Measurements from ENCODE around the gene GLI3. TPM values are rescaled to one million over a fixed set of nuclear protein-coding genes. Genes with fewer than 3 reads are reported as not detected.

Gene GLI3
- total RNA-seq, 2 experiments from 2014 or later, result 0.28 to 0.36 TPM

GRCh38 chr7:41915871-41916270 lies 321.1 kb downstream of the GLI3 start:
- Histone ChIP-seq H3K4me3 (ENCODE audit: low read length) (no peak overlapping the region), H3K4me1 (ENCODE audit: insufficient read depth, low read length) (no peaks in the 10 kb centered on the region), H3K9me3 (ENCODE audit: control insufficient read depth in 1 of 2, insufficient read depth in 1 of 2, low read length in 2 of 2) (no peaks in the 10 kb centered on the region), H3K36me3 (ENCODE audit: insufficient read depth, low read length) (no peaks in the 10 kb centered on the region), H3K27me3 (ENCODE audit: control insufficient read depth in 1 of 2, insufficient read depth in 2 of 2, low read length in 2 of 2) (no peaks in the 10 kb centered on the region), H3K27ac (ENCODE audit: low read depth in 1 of 2, low read length in 2 of 2) (no peak overlapping the region)
- TF ChIP-seq CTCF (IDR thresholded peaks at IDR 0.05), result no peak
- peaks cover 8% of the 10 kb centered on the region for H3K27me3 Mint-ChIP-seq
- no peaks in the 10 kb centered on the region for H3K36me3 Mint-ChIP-seq (ENCODE audit: low read depth)
- no peak overlapping the region for H3K27ac Mint-ChIP-seq
- no peaks in the 10 kb centered on the region for H3K4me1 Mint-ChIP-seq (ENCODE audit: low read depth)
- ChIA-PET CTCF (no interaction called here), POLR2A (no interaction called here)
- DNase-seq (no peak), ATAC-seq (ENCODE audit: poor library complexity) (no peak)
- H3K4me3 Mint-ChIP-seq, result no peak overlapping the region
- intact Hi-C loops (cut with DNase I, micrococcal nuclease), result no loop called here
- no peaks in the 10 kb centered on the region for H3K9me3 Mint-ChIP-seq

- H3K27ac Mint-ChIP-seq, result no peak overlapping the region
- Histone ChIP-seq H3K4me3 (ENCODE audit: low read length) (no peak overlapping the region), H3K36me3 (ENCODE audit: insufficient read depth, low read length) (no peaks in the 10 kb centered on the region), H3K4me1 (ENCODE audit: insufficient read depth, low read length) (no peaks in the 10 kb centered on the region), H3K27me3 (ENCODE audit: control insufficient read depth in 1 of 2, insufficient read depth in 2 of 2, low read length in 2 of 2) (no peaks in the 10 kb centered on the region), H3K27ac (ENCODE audit: low read depth in 1 of 2, low read length in 2 of 2) (no peak overlapping the region), H3K9me3 (ENCODE audit: control insufficient read depth in 1 of 2, insufficient read depth in 1 of 2, low read length in 2 of 2) (no peaks in the 10 kb centered on the region)
- ChIA-PET POLR2A (no interaction called here), CTCF (no interaction called here)
- H3K4me1 Mint-ChIP-seq (ENCODE audit: low read depth), result no peaks in the 10 kb centered on the region
- ATAC-seq (ENCODE audit: poor library complexity), result no peak
- intact Hi-C loops (cut with DNase I, micrococcal nuclease), result no loop called here
- no peak overlapping the region for H3K4me3 Mint-ChIP-seq
- no peak for TF ChIP-seq CTCF (IDR thresholded peaks at IDR 0.05)
- H3K27me3 Mint-ChIP-seq, result peaks cover 6% of the 10 kb centered on the region
- H3K9me3 Mint-ChIP-seq, result no peaks in the 10 kb centered on the region
- no peak for DNase-seq
- H3K36me3 Mint-ChIP-seq (ENCODE audit: low read depth), result no peaks in the 10 kb centered on the region
Observed at GRCh38 chr7:41912851-41913567, 324.0 kb downstream of the GLI3 start.

GRCh38 chr7:41912426-41912825 lies 324.6 kb downstream of the GLI3 start:
- no peaks in the 10 kb centered on the region for H3K4me1 ChIP-seq (ENCODE audit: insufficient read depth, low read length)
- H3K36me3 ChIP-seq (ENCODE audit: insufficient read depth, low read length), result no peaks in the 10 kb centered on the region
- H3K27ac Mint-ChIP-seq, result no peak overlapping the region
- H3K9me3 ChIP-seq (ENCODE audit: control insufficient read depth in 1 of 2, insufficient read depth in 1 of 2, low read length in 2 of 2), result no peaks in the 10 kb centered on the region
- peaks cover 6% of the 10 kb centered on the region for H3K27me3 Mint-ChIP-seq
- ChIA-PET POLR2A (no interaction called here), CTCF (no interaction called here)
- no peaks in the 10 kb centered on the region for H3K27me3 ChIP-seq (ENCODE audit: control insufficient read depth in 1 of 2, insufficient read depth in 2 of 2, low read length in 2 of 2)
- no peak for TF ChIP-seq CTCF (IDR thresholded peaks at IDR 0.05)
- no peaks in the 10 kb centered on the region for H3K36me3 Mint-ChIP-seq (ENCODE audit: low read depth)
- H3K27ac ChIP-seq (ENCODE audit: low read depth in 1 of 2, low read length in 2 of 2), result no peak overlapping the region
- H3K4me3 ChIP-seq (ENCODE audit: low read length), result no peak overlapping the region
- H3K9me3 Mint-ChIP-seq, result no peaks in the 10 kb centered on the region
- H3K4me1 Mint-ChIP-seq (ENCODE audit: low read depth), result no peaks in the 10 kb centered on the region
- ATAC-seq (ENCODE audit: poor library complexity) (no peak), DNase-seq (no peak)
- H3K4me3 Mint-ChIP-seq, result no peak overlapping the region
- intact Hi-C loops (cut with DNase I, micrococcal nuclease), result no loop called here
